ENCODE data around the gene FGR. TPM values are rescaled to one million over a fixed set of nuclear protein-coding genes. Genes with fewer than 3 reads are reported as not detected.

FGR gene
- total RNA-seq, 1 donor from 2014 or later, result not detected

DNA sequence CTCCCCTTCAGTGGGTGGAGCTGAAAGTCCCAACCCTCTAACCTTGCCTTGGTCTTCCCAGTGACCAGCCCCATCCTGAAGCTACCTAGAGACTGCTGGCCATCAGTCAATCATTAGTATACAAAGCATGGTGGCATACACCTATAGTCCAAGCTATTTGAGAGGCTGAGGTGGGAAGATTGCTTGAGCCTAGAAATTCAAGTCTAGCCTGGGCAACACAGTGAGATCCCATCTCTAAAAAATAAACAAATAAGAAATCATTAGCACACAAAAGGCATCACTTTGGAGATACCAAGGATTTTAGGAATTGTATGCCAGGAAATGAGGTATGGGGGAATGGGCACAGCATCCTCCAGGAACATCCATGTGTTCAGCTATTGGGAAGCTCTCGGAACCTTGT, 41.4 kb upstream of the FGR start:
- Mint-ChIP-seq H3K4me1 (ENCODE audit: unreplicated experiment) (peaks cover 10% of the 10 kb centered on the region), H3K9me3 (no peaks in the 10 kb centered on the region), H3K27me3 (no peaks in the 10 kb centered on the region), H3K4me3 (no peak overlapping the region), H3K27ac (no peak overlapping the region), H3K36me3 (peaks cover 1% of the 10 kb centered on the region)
- DNase-seq (ENCODE audit: extremely low spot score, unreplicated experiment), result no peak
- no peak for TF ChIP-seq CTCF (conservative IDR thresholded peaks at IDR 0.05)

DNA sequence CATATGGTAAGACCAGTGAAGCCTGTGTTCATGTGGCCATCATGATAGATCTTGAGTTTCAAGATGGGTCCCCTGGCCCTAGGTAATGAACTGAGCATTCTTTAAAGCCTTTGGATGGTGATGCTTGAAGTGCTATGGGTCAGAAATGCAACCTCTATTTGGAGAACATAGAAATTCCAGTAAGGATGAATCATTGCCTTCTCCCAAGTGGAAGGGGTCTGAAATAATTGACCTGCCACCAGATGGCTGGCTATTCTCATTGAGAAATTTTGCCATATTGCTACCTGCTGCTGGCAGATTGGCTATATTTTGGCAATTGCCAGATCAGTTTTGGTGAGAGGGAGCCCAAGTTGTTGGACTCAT, 37.7 kb upstream of the FGR start:
- Mint-ChIP-seq H3K36me3 (no peaks in the 10 kb centered on the region), H3K27me3 (no peaks in the 10 kb centered on the region), H3K4me1 (ENCODE audit: unreplicated experiment) (peaks cover 22% of the 10 kb centered on the region), H3K9me3 (no peaks in the 10 kb centered on the region), H3K4me3 (peak overlapping the region; percentile 76), H3K27ac (peak overlapping the region; percentile 87)
- no peak for DNase-seq (ENCODE audit: extremely low spot score, unreplicated experiment)
- no peak for TF ChIP-seq CTCF (conservative IDR thresholded peaks at IDR 0.05)

GRCh38 chr1:27671964-27672749, 37.2 kb upstream of the FGR start, which contains the start of gene IFI6:
TSS of gene IFI6 (minus strand) at chr1:27672192. CDS start at chr1:27669314, 2,878 bp downstream.
- peak; percentile 82 for DNase-seq (ENCODE audit: extremely low spot score, unreplicated experiment)
- peak within 1 kb of the TSS; percentile 76 for H3K4me3 Mint-ChIP-seq
- peak within 1 kb of the TSS; percentile 87 for H3K27ac Mint-ChIP-seq
- peaks cover 22% of the 10 kb centered on the region for H3K4me1 Mint-ChIP-seq (ENCODE audit: unreplicated experiment)
- H3K9me3 Mint-ChIP-seq, result no peaks in the 10 kb centered on the region
- H3K27me3 Mint-ChIP-seq, result no peaks in the 10 kb centered on the region
- no peaks in the 10 kb centered on the region for H3K36me3 Mint-ChIP-seq
- peak; percentile 73 for TF ChIP-seq CTCF (conservative IDR thresholded peaks at IDR 0.05)

GRCh38 chr1:27669876-27670275, 34.9 kb upstream of the FGR start:
- TF ChIP-seq CTCF (conservative IDR thresholded peaks at IDR 0.05), result no peak
- no peak overlapping the region for H3K4me3 Mint-ChIP-seq
- H3K9me3 Mint-ChIP-seq, result no peaks in the 10 kb centered on the region
- no peaks in the 10 kb centered on the region for H3K36me3 Mint-ChIP-seq
- no peak overlapping the region for H3K27ac Mint-ChIP-seq
- H3K27me3 Mint-ChIP-seq, result no peaks in the 10 kb centered on the region
- peaks cover 22% of the 10 kb centered on the region for H3K4me1 Mint-ChIP-seq (ENCODE audit: unreplicated experiment)
- no peak for DNase-seq (ENCODE audit: extremely low spot score, unreplicated experiment)

DNA sequence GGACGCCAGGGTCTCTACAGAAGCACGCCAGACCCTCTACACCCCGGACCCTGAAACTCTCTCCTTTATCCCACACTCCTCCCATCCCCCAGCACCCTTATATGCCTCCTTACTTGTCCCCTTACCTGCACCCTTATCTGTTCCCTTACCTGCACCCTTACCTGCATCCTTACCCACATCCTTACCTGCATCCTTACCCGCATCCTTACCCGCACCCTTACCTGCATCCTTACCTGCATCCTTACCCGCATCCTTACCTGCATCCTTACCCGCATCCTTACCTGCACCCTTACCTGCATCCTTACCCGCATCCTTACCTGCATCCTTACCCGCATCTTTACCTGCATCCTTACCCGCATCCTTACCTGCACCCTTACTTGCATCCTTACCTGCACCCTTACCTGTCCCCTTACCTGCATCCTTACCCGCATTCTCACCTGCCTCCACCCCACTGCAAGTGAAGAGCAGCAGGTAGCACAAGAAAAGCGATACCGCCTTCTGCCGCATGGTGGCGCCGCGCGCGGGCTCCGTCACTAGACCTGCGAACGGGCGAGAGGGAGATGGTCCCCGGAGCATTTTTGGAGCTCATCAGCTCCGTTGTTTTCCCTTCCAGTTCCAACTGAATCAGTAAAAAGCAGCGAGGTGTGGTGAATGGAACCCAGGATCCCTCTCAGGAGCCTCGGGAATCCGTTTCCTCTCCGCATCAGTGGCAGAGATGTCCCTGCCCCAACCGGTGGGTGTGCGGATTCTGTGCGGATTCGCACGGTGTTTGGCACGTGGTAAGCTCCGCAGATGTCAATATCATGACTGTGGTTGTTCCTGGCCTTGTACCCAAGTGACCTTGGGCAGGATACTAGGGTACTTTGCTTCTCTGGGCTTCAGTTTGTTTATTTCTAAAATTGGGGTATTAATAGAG, 34.1 kb upstream of the FGR start:
- peak overlapping the region; percentile 67 for H3K27ac Mint-ChIP-seq
- H3K4me1 Mint-ChIP-seq (ENCODE audit: unreplicated experiment), result peaks cover 22% of the 10 kb centered on the region
- TF ChIP-seq CTCF (conservative IDR thresholded peaks at IDR 0.05), result peak; percentile 92
- peak overlapping the region; percentile 78 for H3K4me3 Mint-ChIP-seq
- H3K9me3 Mint-ChIP-seq, result no peaks in the 10 kb centered on the region
- peak; percentile 89 for DNase-seq (ENCODE audit: extremely low spot score, unreplicated experiment)
- H3K27me3 Mint-ChIP-seq, result no peaks in the 10 kb centered on the region
- H3K36me3 Mint-ChIP-seq, result no peaks in the 10 kb centered on the region
